ENCODE results near the gene JAML.

DNA sequence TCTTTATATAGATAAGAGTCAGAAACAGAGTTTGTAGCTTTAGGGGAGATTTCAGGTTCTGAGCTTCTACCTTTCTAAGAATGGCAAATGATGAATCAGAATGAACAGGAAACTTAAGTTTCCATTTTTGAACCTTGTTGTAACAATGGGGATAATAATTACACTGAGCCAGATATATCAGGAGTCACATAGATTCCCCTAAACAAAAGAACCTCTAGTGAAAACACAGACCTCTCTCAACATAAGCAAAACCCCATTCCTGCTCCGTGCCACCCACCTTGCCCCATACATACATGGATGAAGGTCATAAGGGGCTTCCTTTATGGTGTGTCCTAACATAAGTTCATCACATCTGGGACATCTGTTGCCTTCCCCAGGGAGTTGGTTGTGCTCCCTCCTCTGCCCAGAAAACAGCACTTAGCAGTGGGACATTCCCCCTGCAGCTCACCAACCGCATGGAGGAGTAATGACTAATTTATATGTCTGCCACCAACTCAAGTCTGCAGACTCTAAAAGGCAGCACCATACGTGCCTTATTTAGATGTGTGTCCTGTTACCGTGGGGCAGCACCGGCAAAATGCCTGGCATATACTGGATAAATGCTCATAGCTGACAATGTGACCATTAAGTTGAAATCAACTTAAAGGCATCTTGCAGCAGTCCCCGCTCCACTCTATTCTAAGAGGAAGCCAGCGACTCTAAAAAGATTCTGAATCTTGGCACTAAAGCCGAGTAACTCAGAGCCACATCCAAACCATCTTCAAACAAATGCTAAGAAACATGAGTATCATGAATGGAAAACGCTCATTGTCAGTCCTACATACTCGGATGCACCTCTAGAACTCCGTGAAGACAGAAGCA is 8.0 kb downstream of the JAML start:
- TF ChIP-seq POLR2A (IDR thresholded peaks at IDR 0.05; ENCODE audit: low read length): no peak
- no peak for TF ChIP-seq GATA1 (IDR thresholded peaks at IDR 0.05; ENCODE audit: low read depth, low read length)

Measured in erythroblast (primary cell).